Activated naive CD8-positive, alpha-beta T cell treated with anti-CD3 and anti-CD28 coated beads, Interleukin-2, amount 50 U/mL, for 24 hours (primary cell): Measurements from ENCODE around the gene PAGR1.

ENCODE experiments used
- ATAC-seq: fragments of 150-1000 bp; cut with Tn5 transposase; one replicate; pipeline ENCODE4 v1.10.0; 2021
- DNase-seq: peaks from one replicate; pipeline ENCODE4 v3.0.0; 2021
- H3K27ac Mint-ChIP-seq: one replicate; pipeline ENCODE4 v1.8.0; 2021; ENCODE audit warnings: mild to moderate bottlenecking, mixed read lengths
- H3K27me3 Mint-ChIP-seq: one replicate; pipeline ENCODE4 v1.8.0; 2021; ENCODE audit warnings: mixed read lengths
- H3K36me3 Mint-ChIP-seq: one replicate; pipeline ENCODE4 v1.8.0; 2021; ENCODE audit warnings: low read depth, mixed read lengths
- H3K4me1 Mint-ChIP-seq: one replicate; pipeline ENCODE4 v1.8.0; 2021; ENCODE audit warnings: mixed read lengths
- H3K4me3 Mint-ChIP-seq: one replicate; pipeline ENCODE4 v1.8.0; 2021; ENCODE audit warnings: mild to moderate bottlenecking, moderate library complexity, mixed read lengths
- H3K9me3 Mint-ChIP-seq: one replicate; pipeline ENCODE4 v1.8.0; 2021; ENCODE audit warnings: mixed read lengths

PAGR1 gene

GRCh38 chr16:29834079-29834478 lies 18.1 kb downstream of the PAGR1 start:
- Mint-ChIP-seq H3K4me1 (peaks cover 16% of the 10 kb centered on the region), H3K36me3 (peaks cover 10% of the 10 kb centered on the region), H3K27me3 (no peaks in the 10 kb centered on the region), H3K9me3 (no peaks in the 10 kb centered on the region), H3K27ac (peak overlapping the region; percentile 85), H3K4me3 (peak overlapping the region; percentile 4)
- DNase-seq (peak; percentile 23), ATAC-seq (no peak)

- H3K27ac Mint-ChIP-seq, result peak overlapping the region; percentile 37
- DNase-seq, result no peak
- H3K4me3 Mint-ChIP-seq, result no peak overlapping the region
- peaks cover 10% of the 10 kb centered on the region for H3K36me3 Mint-ChIP-seq
- no peaks in the 10 kb centered on the region for H3K27me3 Mint-ChIP-seq
- H3K9me3 Mint-ChIP-seq, result no peaks in the 10 kb centered on the region
- no peak for ATAC-seq
- H3K4me1 Mint-ChIP-seq, result peaks cover 11% of the 10 kb centered on the region
These were observed 20.0 kb downstream of the PAGR1 start for GRCh38 chr16:29835926-29836325.

- Mint-ChIP-seq H3K36me3 (peaks cover 10% of the 10 kb centered on the region), H3K4me3 (no peak overlapping the region), H3K27ac (no peak overlapping the region), H3K27me3 (no peaks in the 10 kb centered on the region), H3K9me3 (no peaks in the 10 kb centered on the region), H3K4me1 (peaks cover 11% of the 10 kb centered on the region)
- ATAC-seq, result no peak
- no peak for DNase-seq
These were observed 20.7 kb downstream of the PAGR1 start for GRCh38 chr16:29836623-29837022.

DNA sequence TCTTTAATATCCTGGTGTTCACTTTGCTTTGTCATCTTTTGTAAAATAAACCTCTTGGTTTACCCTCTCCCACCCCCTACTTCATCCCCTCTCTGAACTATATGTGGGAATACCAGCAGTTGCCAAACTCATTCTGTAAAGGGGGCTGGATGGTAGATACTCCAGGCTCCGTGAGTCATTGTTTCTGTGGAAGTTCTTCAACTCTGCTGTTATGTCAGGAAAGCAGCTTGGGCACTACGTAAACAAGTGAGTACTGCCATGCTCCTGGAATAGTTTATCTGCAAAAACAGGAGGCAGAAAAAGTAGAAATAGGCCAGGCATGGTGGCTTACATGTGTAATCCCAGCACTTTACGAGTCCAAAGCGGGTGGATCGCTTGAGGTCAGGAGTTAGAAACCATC lies 21.9 kb downstream of the PAGR1 start:
- DNase-seq (no peak), ATAC-seq (no peak)
- Mint-ChIP-seq H3K4me1 (peaks cover 11% of the 10 kb centered on the region), H3K27ac (no peak overlapping the region), H3K9me3 (no peaks in the 10 kb centered on the region), H3K4me3 (no peak overlapping the region), H3K36me3 (peaks cover 7% of the 10 kb centered on the region), H3K27me3 (no peaks in the 10 kb centered on the region)

DNA sequence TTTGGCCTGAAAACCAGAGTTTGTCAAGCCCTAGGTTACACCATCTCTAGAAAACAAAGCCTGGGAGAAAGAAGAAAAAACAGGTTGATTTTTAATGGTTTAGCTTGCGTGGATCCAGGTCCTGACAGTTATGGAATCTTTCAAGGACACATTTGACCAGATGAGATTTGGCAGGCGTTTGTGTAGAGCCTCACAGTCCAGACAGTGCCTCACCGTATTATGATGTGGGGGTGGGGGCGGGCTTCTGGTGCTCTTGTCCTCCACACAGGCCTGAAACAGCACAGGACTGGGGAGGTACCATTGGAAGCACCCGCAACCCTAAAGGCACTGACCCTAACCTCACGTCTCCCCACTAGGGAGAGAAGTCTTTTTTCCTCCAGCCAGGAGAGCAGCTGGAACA lies 23.9 kb downstream of the PAGR1 start:
- Mint-ChIP-seq H3K9me3 (no peaks in the 10 kb centered on the region), H3K36me3 (peaks cover 3% of the 10 kb centered on the region), H3K4me1 (no peaks in the 10 kb centered on the region), H3K27me3 (no peaks in the 10 kb centered on the region), H3K27ac (no peak overlapping the region), H3K4me3 (no peak overlapping the region)
- ATAC-seq (no peak), DNase-seq (no peak)

- Mint-ChIP-seq H3K9me3 (no peaks in the 10 kb centered on the region), H3K27me3 (no peaks in the 10 kb centered on the region), H3K4me1 (no peaks in the 10 kb centered on the region), H3K36me3 (peaks cover 3% of the 10 kb centered on the region), H3K4me3 (no peak overlapping the region), H3K27ac (no peak overlapping the region)
- DNase-seq (no peak), ATAC-seq (no peak)
These were observed 24.3 kb downstream of the PAGR1 start for GRCh38 chr16:29840240-29840639.

DNA sequence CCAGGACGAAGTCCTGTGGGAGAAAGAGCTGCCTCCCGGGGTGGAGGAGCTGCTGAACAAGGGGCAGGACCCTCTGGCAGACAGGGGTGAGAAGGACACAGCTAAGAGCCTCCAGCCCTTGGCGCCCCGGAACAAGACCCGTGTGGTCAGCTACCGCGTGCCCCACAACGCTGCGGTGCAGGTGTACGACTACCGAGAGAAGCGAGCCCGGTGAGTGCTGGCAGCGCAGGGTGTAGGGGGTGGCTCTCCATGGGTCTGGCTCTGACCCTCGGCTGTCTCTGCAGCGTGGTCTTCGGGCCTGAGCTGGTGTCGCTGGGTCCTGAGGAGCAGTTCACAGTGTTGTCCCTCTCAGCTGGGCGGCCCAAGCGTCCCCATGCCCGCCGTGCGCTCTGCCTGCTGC lies 25.7 kb downstream of the PAGR1 start:
- Mint-ChIP-seq H3K36me3 (peaks cover 3% of the 10 kb centered on the region), H3K4me1 (no peaks in the 10 kb centered on the region), H3K27ac (no peak overlapping the region), H3K27me3 (no peaks in the 10 kb centered on the region), H3K9me3 (no peaks in the 10 kb centered on the region), H3K4me3 (no peak overlapping the region)
- ATAC-seq (no peak), DNase-seq (no peak)

DNA sequence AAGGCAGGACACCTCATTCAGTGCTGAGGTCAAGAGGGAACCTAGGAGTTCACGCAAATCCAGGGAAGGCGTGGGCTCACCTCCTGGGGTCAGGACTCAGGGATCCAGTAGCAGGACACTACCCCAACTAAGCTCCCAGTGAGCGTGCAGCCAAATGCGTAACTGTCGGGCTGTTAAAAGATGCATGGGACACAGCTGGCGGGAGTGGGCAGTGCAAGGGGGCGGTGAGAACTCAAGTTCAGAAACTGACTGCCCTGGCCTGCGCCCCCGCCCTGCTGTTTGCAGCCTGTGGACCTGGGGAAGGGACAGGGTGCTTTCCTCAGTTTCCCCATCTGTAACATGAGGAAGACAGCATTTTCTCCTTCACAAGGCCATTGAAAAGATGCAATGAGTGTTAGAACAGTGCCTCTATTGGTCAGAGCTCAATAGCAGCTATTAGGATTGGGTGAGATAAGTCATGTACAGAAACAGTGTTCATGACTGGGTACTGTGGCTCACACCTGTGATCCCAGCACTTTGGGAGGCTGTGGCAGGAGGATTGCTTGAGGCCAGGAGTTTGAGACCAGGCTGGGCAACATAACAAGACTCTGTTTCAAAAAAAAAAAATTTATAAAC lies 26.9 kb downstream of the PAGR1 start:
- no peak for ATAC-seq
- H3K9me3 Mint-ChIP-seq, result no peaks in the 10 kb centered on the region
- no peaks in the 10 kb centered on the region for H3K27me3 Mint-ChIP-seq
- H3K27ac Mint-ChIP-seq, result no peak overlapping the region
- no peak overlapping the region for H3K4me3 Mint-ChIP-seq
- H3K4me1 Mint-ChIP-seq, result no peaks in the 10 kb centered on the region
- DNase-seq, result no peak
- H3K36me3 Mint-ChIP-seq, result peaks cover 2% of the 10 kb centered on the region

GRCh38 chr16:29843931-29844330 lies 28.0 kb downstream of the PAGR1 start:
- Mint-ChIP-seq H3K9me3 (no peaks in the 10 kb centered on the region), H3K4me3 (no peak overlapping the region), H3K27ac (no peak overlapping the region), H3K27me3 (no peaks in the 10 kb centered on the region), H3K36me3 (peaks cover 2% of the 10 kb centered on the region), H3K4me1 (no peaks in the 10 kb centered on the region)
- DNase-seq (no peak), ATAC-seq (no peak)

DNA sequence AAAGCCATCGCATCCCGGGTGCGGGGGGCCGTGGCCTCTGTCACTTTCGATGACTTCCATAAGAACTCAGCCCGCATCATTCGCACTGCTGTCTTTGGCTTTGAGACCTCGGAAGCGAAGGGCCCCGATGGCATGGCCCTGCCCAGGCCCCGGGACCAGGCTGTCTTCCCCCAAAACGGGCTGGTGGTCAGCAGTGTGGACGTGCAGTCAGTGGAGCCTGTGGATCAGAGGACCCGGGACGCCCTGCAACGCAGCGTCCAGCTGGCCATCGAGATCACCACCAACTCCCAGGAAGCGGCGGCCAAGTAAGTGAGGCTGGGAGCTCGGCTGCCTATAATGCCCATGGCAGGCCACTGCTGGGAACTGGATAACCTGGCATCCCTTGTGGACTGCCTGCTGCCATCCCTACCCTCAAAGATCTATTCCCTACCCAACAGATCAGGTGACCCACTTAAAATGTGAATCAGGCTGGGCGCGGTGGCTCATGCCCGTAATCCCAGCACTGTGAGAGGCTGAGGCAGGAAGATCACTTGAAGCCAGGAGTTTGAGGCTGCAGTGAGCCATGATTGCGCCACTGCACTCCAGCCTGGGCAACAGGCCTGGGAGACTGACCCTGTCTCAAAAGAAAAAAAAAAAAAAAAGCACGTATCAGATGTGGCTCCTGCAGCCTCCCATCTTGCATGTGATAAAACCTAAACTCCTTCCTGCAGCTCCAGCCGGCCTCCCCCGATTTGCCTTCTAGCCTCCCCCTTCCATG lies 28.8 kb downstream of the PAGR1 start:
- no peaks in the 10 kb centered on the region for H3K4me1 Mint-ChIP-seq
- no peak overlapping the region for H3K4me3 Mint-ChIP-seq
- H3K27me3 Mint-ChIP-seq, result no peaks in the 10 kb centered on the region
- DNase-seq (no peak), ATAC-seq (no peak)
- H3K36me3 Mint-ChIP-seq, result peaks cover 2% of the 10 kb centered on the region
- H3K9me3 Mint-ChIP-seq, result no peaks in the 10 kb centered on the region
- no peak overlapping the region for H3K27ac Mint-ChIP-seq

- DNase-seq (no peak), ATAC-seq (no peak)
- H3K9me3 Mint-ChIP-seq, result no peaks in the 10 kb centered on the region
- H3K36me3 Mint-ChIP-seq, result peaks cover 4% of the 10 kb centered on the region
- H3K27me3 Mint-ChIP-seq, result no peaks in the 10 kb centered on the region
- no peak overlapping the region for H3K4me3 Mint-ChIP-seq
- H3K27ac Mint-ChIP-seq, result no peak overlapping the region
- no peaks in the 10 kb centered on the region for H3K4me1 Mint-ChIP-seq
These were observed 29.7 kb downstream of the PAGR1 start for GRCh38 chr16:29845656-29846055.

- H3K27ac Mint-ChIP-seq, result peak overlapping the region; percentile 18
- ATAC-seq, result peak; percentile 94
- DNase-seq, result peak; percentile 87
- no peaks in the 10 kb centered on the region for H3K27me3 Mint-ChIP-seq
- H3K36me3 Mint-ChIP-seq, result peaks cover 4% of the 10 kb centered on the region
- no peaks in the 10 kb centered on the region for H3K4me1 Mint-ChIP-seq
- no peak overlapping the region for H3K4me3 Mint-ChIP-seq
- no peaks in the 10 kb centered on the region for H3K9me3 Mint-ChIP-seq
These were observed 32.7 kb downstream of the PAGR1 start for GRCh38 chr16:29848420-29849297.

- DNase-seq, result no peak
- ATAC-seq, result no peak
- no peaks in the 10 kb centered on the region for H3K4me1 Mint-ChIP-seq
- H3K36me3 Mint-ChIP-seq, result peaks cover 4% of the 10 kb centered on the region
- H3K9me3 Mint-ChIP-seq, result no peaks in the 10 kb centered on the region
- H3K4me3 Mint-ChIP-seq, result no peak overlapping the region
- H3K27me3 Mint-ChIP-seq, result no peaks in the 10 kb centered on the region
- no peak overlapping the region for H3K27ac Mint-ChIP-seq
These were observed 33.6 kb downstream of the PAGR1 start for GRCh38 chr16:29849505-29849904.

- peaks cover 4% of the 10 kb centered on the region for H3K36me3 Mint-ChIP-seq
- H3K4me1 Mint-ChIP-seq, result no peaks in the 10 kb centered on the region
- H3K27ac Mint-ChIP-seq, result no peak overlapping the region
- no peak overlapping the region for H3K4me3 Mint-ChIP-seq
- no peaks in the 10 kb centered on the region for H3K9me3 Mint-ChIP-seq
- no peak for DNase-seq
- ATAC-seq, result no peak
- H3K27me3 Mint-ChIP-seq, result no peaks in the 10 kb centered on the region
These were observed 35.0 kb downstream of the PAGR1 start for GRCh38 chr16:29850998-29851397.

GRCh38 chr16:29852654-29853053 lies 36.7 kb downstream of the PAGR1 start:
- no peak overlapping the region for H3K27ac Mint-ChIP-seq
- H3K9me3 Mint-ChIP-seq, result no peaks in the 10 kb centered on the region

More at GRCh38 chr16:29852654-29853053, 36.7 kb downstream of the PAGR1 start:
- DNase-seq (no peak), ATAC-seq (no peak)
- H3K36me3 Mint-ChIP-seq, result peaks cover 2% of the 10 kb centered on the region
- H3K27me3 Mint-ChIP-seq, result no peaks in the 10 kb centered on the region
- H3K4me1 Mint-ChIP-seq, result no peaks in the 10 kb centered on the region
- H3K4me3 Mint-ChIP-seq, result no peak overlapping the region
